IMR-90 (cell line): ENCODE results near the gene ALKAL2. TPM values are rescaled to one million over a fixed set of nuclear protein-coding genes. Genes with fewer than 3 reads are reported as not detected.

ENCODE experiments used
- ATAC-seq: fragments of 200-7000 bp; cut with Tn5 transposase; 2 replicates; pipeline ENCODE4 v1.9.1; 2020; ENCODE audit warnings: low read depth, mild to moderate bottlenecking, moderate library complexity
- BruUV-seq: library from RNA; stranded (reverse); fragments of 400-500 nt; replicated peaks from 2 replicates; lab custom pipeline; 2021; lab: Mats Ljungman, UMichigan
- CTCF ChIA-PET: fragments of 300-600 bp; formaldehyde crosslinking; extraction: SDS; loops from one replicate; lab custom pipeline; 2021; ENCODE audit warnings: antibody characterized with exemption; lab: Yijun Ruan, JAX
- POLR2A ChIA-PET: fragments of 300-600 bp; sonication (Branson Sonifier 250); formaldehyde crosslinking; loops from one replicate; lab custom pipeline; 2022; ENCODE audit warnings: antibody characterized with exemption; ENCODE audit not compliant: unreplicated experiment; lab: Charles Lee
- DNase-seq: peaks from one replicate; pipeline ENCODE4 v3.0.0; 2013
- H2AFZ ChIP-seq: replicated peaks from 2 replicates; pipeline ENCODE3; 2013; ENCODE audit warnings: low read length, mild to moderate bottlenecking; ENCODE audit not compliant: poor library complexity
- H2AK5ac ChIP-seq: 2 replicates; pipeline ENCODE4 v1.6.1; 2013; ENCODE audit warnings: low read depth, low read length, inconsistent platforms
- H2AK9ac ChIP-seq: replicated peaks from 2 replicates; pipeline ENCODE3; 2013; ENCODE audit warnings: mild to moderate bottlenecking, low read depth, low read length, moderate library complexity; ENCODE audit not compliant: poor library complexity
- H2BK120ac ChIP-seq: 2 replicates; pipeline ENCODE4 v1.6.1; 2013; ENCODE audit warnings: low read depth, low read length, inconsistent platforms
- H2BK15ac ChIP-seq: 3 replicates; pipeline ENCODE4 v1.6.1; 2013; ENCODE audit warnings: low read depth, low read length, inconsistent platforms
- H2BK20ac ChIP-seq: 2 replicates; pipeline ENCODE4 v1.6.1; 2013; ENCODE audit warnings: low read depth, mild to moderate bottlenecking, inconsistent platforms, low read length, moderate library complexity
- H2BK5ac ChIP-seq: 2 replicates; pipeline ENCODE4 v1.6.1; 2013; ENCODE audit warnings: mild to moderate bottlenecking, low read depth, low read length, inconsistent platforms; ENCODE audit not compliant: poor library complexity, severe bottlenecking
- H3K14ac ChIP-seq: replicated peaks from 2 replicates; pipeline ENCODE4 v1.6.1; 2013; ENCODE audit warnings: low read depth, low read length, inconsistent platforms
- H3K18ac ChIP-seq: 2 replicates; pipeline ENCODE4 v1.6.1; 2013; ENCODE audit warnings: low read depth, low read length, control low read depth
- H3K23ac ChIP-seq: 2 replicates; pipeline ENCODE4 v1.6.1; 2013; ENCODE audit warnings: low read depth, low read length, inconsistent platforms
- H3K27ac ChIP-seq: 2 replicates; pipeline ENCODE4 v1.5.1; 2013; ENCODE audit warnings: mild to moderate bottlenecking, control low read depth, low read length; ENCODE audit not compliant: insufficient read depth
- H3K27me3 ChIP-seq: 2 replicates; pipeline ENCODE4 v1.6.1; 2013; ENCODE audit warnings: low read length; ENCODE audit not compliant: control insufficient read depth, insufficient read depth
- H3K36me3 ChIP-seq: 2 replicates; pipeline ENCODE4 v1.6.1; 2013; ENCODE audit warnings: low read length, mixed read lengths; ENCODE audit not compliant: control insufficient read depth, insufficient read depth
- H3K4ac ChIP-seq: 2 replicates; pipeline ENCODE4 v1.6.1; 2013; ENCODE audit warnings: low read depth, low read length, inconsistent platforms
- H3K4me1 ChIP-seq: 2 replicates; pipeline ENCODE4 v1.6.1; 2013; ENCODE audit warnings: low read length, mixed read lengths; ENCODE audit not compliant: control insufficient read depth, insufficient read depth
- H3K4me2 ChIP-seq: 2 replicates; pipeline ENCODE4 v1.6.1; 2013; ENCODE audit warnings: low read depth, mild to moderate bottlenecking, control low read depth, low read length, moderate library complexity
- H3K4me3 ChIP-seq: 2 replicates; pipeline ENCODE4 v1.5.1; 2013; ENCODE audit warnings: low read depth, mild to moderate bottlenecking, control low read depth, low read length, moderate library complexity; ENCODE audit not compliant: insufficient read depth
- H3K56ac ChIP-seq: 2 replicates; pipeline ENCODE4 v1.6.1; 2013; ENCODE audit warnings: low read length, inconsistent platforms; ENCODE audit not compliant: insufficient read depth; ENCODE audit errors: extremely low read depth
- H3K79me1 ChIP-seq, 2 experiments: 2 replicates each; pipeline ENCODE4 v1.6.1; 2013; ENCODE audit warnings: low read length in 2 of 2, inconsistent platforms in 1 of 2, low read depth in 1 of 2
- H3K9ac ChIP-seq: 2 replicates; pipeline ENCODE4 v1.6.1; 2013; ENCODE audit warnings: low read depth, low read length, control low read depth
- H3K9me1 ChIP-seq: 2 replicates; pipeline ENCODE4 v1.6.1; 2013; ENCODE audit warnings: low read length, inconsistent platforms; ENCODE audit not compliant: insufficient read depth
- H3K9me3 ChIP-seq: 2 replicates; pipeline ENCODE4 v1.6.1; 2013; ENCODE audit warnings: low read length; ENCODE audit not compliant: control insufficient read depth, insufficient read depth
- H4K20me1 ChIP-seq: 2 replicates; pipeline ENCODE4 v1.6.1; 2013; ENCODE audit warnings: low read length, inconsistent platforms; ENCODE audit not compliant: insufficient read depth
- H4K5ac ChIP-seq: 2 replicates; pipeline ENCODE4 v1.6.1; 2013; ENCODE audit warnings: mild to moderate bottlenecking, low read depth, low read length, control low read depth
- H4K8ac ChIP-seq, 2 experiments: 2 replicates each; pipeline ENCODE4 v1.6.1; 2013; ENCODE audit warnings: low read depth in 2 of 2, low read length in 2 of 2, control low read depth in 1 of 2, inconsistent platforms in 1 of 2
- H4K91ac ChIP-seq: 2 replicates; pipeline ENCODE4 v1.6.1; 2013; ENCODE audit warnings: low read depth, low read length, inconsistent platforms; ENCODE audit not compliant: insufficient read depth
- BHLHE40 ChIP-seq: fragments of 150-350 bp; IDR thresholded peaks from 2 replicates; pipeline ENCODE4 v1.6.1; 2016; ENCODE audit warnings: mild to moderate bottlenecking, low read depth, low read length
- CHD1 ChIP-seq: IDR thresholded peaks from 2 replicates; pipeline ENCODE4 v1.6.1; 2012; ENCODE audit warnings: low read depth, low read length, improper control_type of control experiment
- FOS ChIP-seq: fragments of 150-350 bp; IDR thresholded peaks from 2 replicates; pipeline ENCODE4 v1.6.1; 2016; ENCODE audit warnings: low read depth, low read length
- MAZ ChIP-seq: IDR thresholded peaks from 2 replicates; pipeline ENCODE4 v1.6.1; 2012; ENCODE audit warnings: low read depth, mild to moderate bottlenecking, low read length, improper control_type of control experiment, moderate library complexity, borderline replicate concordance
- MXI1 ChIP-seq: IDR thresholded peaks from 2 replicates; pipeline ENCODE4 v1.6.1; 2012; ENCODE audit warnings: low read depth, mild to moderate bottlenecking, low read length, moderate library complexity, borderline replicate concordance
- WGBS, 2 experiments: methylation state at CpG; one replicate each; pipeline versions ENCODE4 v1.1.5 to v1.1.7; 2013; ENCODE audit warnings: missing lambda C conversion rate in 2 of 2; ENCODE audit not compliant: insufficient read length in 1 of 2; ENCODE audit errors: extremely low coverage in 2 of 2; 5-methylcytosine and 5-hydroxymethylcytosine counted together
- dilution Hi-C: fragments of 300-500 bp; cut with HindIII; formaldehyde crosslinking; loops from one replicate; pipeline ENCODE4 v1.14.3; 2018; ENCODE audit warnings: low sequenced_read_pairs; ENCODE audit not compliant: unreplicated experiment
- in situ Hi-C: fragments of 300-500 bp; cut with MboI; formaldehyde crosslinking; loops from 3 replicates; pipeline ENCODE4 v1.14.3; 2019; ENCODE audit warnings: low sequenced_read_pairs, inconsistent platforms, mixed read lengths
- intact Hi-C: fragments of 100-400 bp; cut with micrococcal nuclease; formaldehyde crosslinking; loops from 2 replicates; pipeline ENCODE4 v1.10.0; 2022
- polyA plus RNA-seq, 3 experiments: library from polyadenylated mRNA; depleted of rRNA; stranded (reverse); fragments of >200 nt; gene quantifications; 2 replicates each; pipeline ENCODE4 v1.2.3, GENCODE V29; 2012; ENCODE audit warnings: low replicate concordance in 1 of 3
- total RNA-seq: library from RNA; depleted of rRNA; stranded (reverse); fragments of >200 nt; gene quantifications from 2 replicates; pipeline ENCODE4 v1.2.3, GENCODE V29; 2012; rRNA removed
- TF ChIP-seq, protein P1 (sequence below): fragments of 150-350 bp; IDR thresholded peaks from 2 replicates; pipeline ENCODE4 v1.6.1; 2016; ENCODE audit warnings: low read depth, mild to moderate bottlenecking, low read length, moderate library complexity, borderline replicate concordance

The ALKAL2 gene
- total and polyA plus RNA-seq, 2 of the 4 experiments (the other 2 are of a cell fraction) = not detected

DNA sequence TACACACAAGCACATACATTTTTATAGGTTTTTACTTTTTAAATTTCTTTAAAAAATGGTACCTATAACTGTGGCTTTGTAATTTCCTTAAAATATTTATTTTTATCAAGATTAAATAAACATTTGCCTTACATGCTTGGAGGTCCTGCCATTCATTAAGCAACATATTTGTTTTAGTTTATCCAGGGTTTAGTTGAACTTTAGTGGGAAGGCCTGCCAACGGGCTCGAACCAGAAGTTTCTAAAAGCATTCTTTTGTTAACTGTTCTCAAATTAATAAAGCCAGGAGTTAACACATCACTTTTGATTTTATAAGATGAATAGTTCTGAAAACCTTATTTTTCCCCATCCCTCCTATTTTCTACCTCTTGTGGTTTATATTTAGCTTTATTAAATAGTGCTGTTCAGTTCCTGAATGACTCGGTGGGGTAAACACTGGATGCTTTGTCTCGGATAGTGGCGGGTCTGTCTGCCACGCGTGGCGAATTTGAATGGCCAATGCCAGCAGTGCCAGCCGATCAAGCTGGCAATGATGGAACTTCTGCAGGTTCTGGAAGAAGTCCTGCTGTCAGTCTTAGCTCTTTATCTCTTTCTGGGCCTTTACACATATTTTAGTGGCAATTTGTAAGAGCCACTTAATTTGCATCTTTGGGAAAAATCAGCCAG lies 56.2 kb downstream of the ALKAL2 start:
- H2BK20ac ChIP-seq = no peak overlapping the region
- no peak overlapping the region for H4K91ac ChIP-seq
- H3K4me3 ChIP-seq = no peak overlapping the region
- ATAC-seq (no peak), DNase-seq (no peak)
- H2BK120ac ChIP-seq = no peak overlapping the region
- H3K23ac ChIP-seq = no peak overlapping the region
- no peaks in the 10 kb centered on the region for H3K9me3 ChIP-seq
- H3K4me2 ChIP-seq = no peak overlapping the region
- WGBS, 2 experiments = no CpG with 5 or more reads among the region's 9 CpGs
- in situ Hi-C loops = no loop called here
- BruUV-seq = no TSS peak
- CTCF ChIA-PET = interaction anchor here (0.7 kb wide), 1 partner anchor 27 kb away, joined by 5 read pairs; no protein-coding TSS in a partner anchor
- no peak overlapping the region for H4K8ac ChIP-seq
- no peak overlapping the region for H2AFZ ChIP-seq
- H3K4me1 ChIP-seq = no peaks in the 10 kb centered on the region
- no peak overlapping the region for H3K9ac ChIP-seq
- POLR2A ChIA-PET = no interaction called here
- dilution Hi-C loops = no loop called here
- no peak overlapping the region for H3K56ac ChIP-seq
- no peak overlapping the region for H3K27ac ChIP-seq
- no peak overlapping the region for H4K5ac ChIP-seq
- no peak overlapping the region for H3K4ac ChIP-seq
- peaks cover 4% of the 10 kb centered on the region for H3K9me1 ChIP-seq
- H3K79me1 ChIP-seq = no peaks in the 10 kb centered on the region
- no peak overlapping the region for H2BK5ac ChIP-seq
- no peaks in the 10 kb centered on the region for H3K27me3 ChIP-seq
- peaks cover 4% of the 10 kb centered on the region for H3K36me3 ChIP-seq
- no peak overlapping the region for H3K14ac ChIP-seq
- no peaks in the 10 kb centered on the region for H4K20me1 ChIP-seq
- no peak overlapping the region for H2BK15ac ChIP-seq
- no peak overlapping the region for H2AK5ac ChIP-seq
- TF ChIP-seq, protein P1, sequence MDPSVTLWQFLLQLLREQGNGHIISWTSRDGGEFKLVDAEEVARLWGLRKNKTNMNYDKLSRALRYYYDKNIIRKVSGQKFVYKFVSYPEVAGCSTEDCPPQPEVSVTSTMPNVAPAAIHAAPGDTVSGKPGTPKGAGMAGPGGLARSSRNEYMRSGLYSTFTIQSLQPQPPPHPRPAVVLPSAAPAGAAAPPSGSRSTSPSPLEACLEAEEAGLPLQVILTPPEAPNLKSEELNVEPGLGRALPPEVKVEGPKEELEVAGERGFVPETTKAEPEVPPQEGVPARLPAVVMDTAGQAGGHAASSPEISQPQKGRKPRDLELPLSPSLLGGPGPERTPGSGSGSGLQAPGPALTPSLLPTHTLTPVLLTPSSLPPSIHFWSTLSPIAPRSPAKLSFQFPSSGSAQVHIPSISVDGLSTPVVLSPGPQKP = no peak
- TF ChIP-seq MAZ = no peak
- no peak for TF ChIP-seq FOS
- TF ChIP-seq BHLHE40 = no peak
- TF ChIP-seq MXI1 = no peak
- no peak for TF ChIP-seq CHD1
- H3K18ac ChIP-seq = no peak overlapping the region
- intact Hi-C loops = no loop called here
- H2AK9ac ChIP-seq = no peak overlapping the region

Other genes starting within 250 kb of the ALKAL2 start
- gene FAM110C, start 241.6 kb downstream of the ALKAL2 start, total RNA-seq = not detected in 2 replicates
- not detected in 2 replicates for gene FAM110C, start 241.6 kb downstream of the ALKAL2 start, polyA plus RNA-seq (2012; rRNA removed)
- gene SH3YL1, start 24.1 kb downstream of the ALKAL2 start, total RNA-seq = 18.1 and 25.3 TPM in 2 replicates
- 15.5 and 21.2 TPM in 2 replicates for gene SH3YL1, start 24.1 kb downstream of the ALKAL2 start, polyA plus RNA-seq (2012; rRNA removed)
- 85.7 and 123 TPM in 2 replicates for gene ACP1, start 23.1 kb downstream of the ALKAL2 start, total RNA-seq
- gene ACP1, start 23.1 kb downstream of the ALKAL2 start, polyA plus RNA-seq (2012; rRNA removed) = 89.6 and 104 TPM in 2 replicates